Measurements from ENCODE around the gene SMARCA2.

DNA sequence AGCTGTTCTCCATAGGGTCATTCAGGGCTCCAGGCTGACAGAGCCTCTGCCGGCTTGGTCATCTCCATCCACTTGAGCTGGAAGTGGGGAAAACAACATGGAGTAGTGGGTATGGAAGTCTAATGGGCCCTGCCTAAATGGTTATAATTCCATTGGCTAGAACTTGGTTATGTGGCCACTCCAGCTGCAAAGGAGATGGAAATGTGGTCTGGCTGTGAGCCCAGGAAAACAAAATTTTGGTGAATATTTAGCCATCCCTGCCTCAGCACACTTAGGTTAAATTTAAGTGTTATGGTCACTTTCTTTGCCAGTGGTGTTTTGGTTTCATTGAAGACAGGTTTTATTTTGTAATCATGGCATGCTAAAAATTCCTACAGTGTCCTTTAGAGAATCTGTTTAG, 112.3 kb downstream of the SMARCA2 start:
- TF ChIP-seq RFX5 (IDR thresholded peaks at IDR 0.05; ENCODE audit: low read depth, low read length) (no peak), SMAD1 (IDR thresholded peaks at IDR 0.05; ENCODE audit: low read depth, low read length, partially characterized antibody) (no peak), HNRNPK (IDR thresholded peaks at IDR 0.05; ENCODE audit: low read depth, low read length, poor library complexity, severe bottlenecking) (no peak), EP300 (IDR thresholded peaks at IDR 0.05; ENCODE audit: low read length) (no peak), HNRNPUL1 (IDR thresholded peaks at IDR 0.05; ENCODE audit: low read length) (no peak), ARNT (IDR thresholded peaks at IDR 0.05) (no peak), BDP1 (IDR thresholded peaks at IDR 0.05; ENCODE audit: insufficient read depth, insufficient read length) (no peak), KLF10 (CRISPR knock-in tag; IDR thresholded peaks at IDR 0.05) (no peak), NCOA6 (IDR thresholded peaks at IDR 0.05) (no peak), POLR2A (conservative IDR thresholded peaks at IDR 0.05) (no peak), GTF2A2 (tag; IDR thresholded peaks at IDR 0.05) (no peak), POLR2AphosphoS5 (IDR thresholded peaks at IDR 0.05; ENCODE audit: control insufficient read depth, insufficient read depth, low read depth, low read length) (no peak), FOXM1 (IDR thresholded peaks at IDR 0.05; ENCODE audit: low read depth) (no peak), FOXM1 (CRISPR knock-in tag; IDR thresholded peaks at IDR 0.05; ENCODE audit: low read depth) (no peak)
- TF ChIP-seq, protein P1, sequence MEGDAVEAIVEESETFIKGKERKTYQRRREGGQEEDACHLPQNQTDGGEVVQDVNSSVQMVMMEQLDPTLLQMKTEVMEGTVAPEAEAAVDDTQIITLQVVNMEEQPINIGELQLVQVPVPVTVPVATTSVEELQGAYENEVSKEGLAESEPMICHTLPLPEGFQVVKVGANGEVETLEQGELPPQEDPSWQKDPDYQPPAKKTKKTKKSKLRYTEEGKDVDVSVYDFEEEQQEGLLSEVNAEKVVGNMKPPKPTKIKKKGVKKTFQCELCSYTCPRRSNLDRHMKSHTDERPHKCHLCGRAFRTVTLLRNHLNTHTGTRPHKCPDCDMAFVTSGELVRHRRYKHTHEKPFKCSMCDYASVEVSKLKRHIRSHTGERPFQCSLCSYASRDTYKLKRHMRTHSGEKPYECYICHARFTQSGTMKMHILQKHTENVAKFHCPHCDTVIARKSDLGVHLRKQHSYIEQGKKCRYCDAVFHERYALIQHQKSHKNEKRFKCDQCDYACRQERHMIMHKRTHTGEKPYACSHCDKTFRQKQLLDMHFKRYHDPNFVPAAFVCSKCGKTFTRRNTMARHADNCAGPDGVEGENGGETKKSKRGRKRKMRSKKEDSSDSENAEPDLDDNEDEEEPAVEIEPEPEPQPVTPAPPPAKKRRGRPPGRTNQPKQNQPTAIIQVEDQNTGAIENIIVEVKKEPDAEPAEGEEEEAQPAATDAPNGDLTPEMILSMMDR (IDR thresholded peaks at IDR 0.05 in 2 of 3, conservative IDR thresholded peaks at IDR 0.05 in 1 of 3; ENCODE audit: insufficient read depth in 2 of 3, low read depth in 1 of 3, low read length in 3 of 3), result no peak

All from K562 (cell line).